ENCODE data around the gene C19orf53.

Gene C19orf53

DNA sequence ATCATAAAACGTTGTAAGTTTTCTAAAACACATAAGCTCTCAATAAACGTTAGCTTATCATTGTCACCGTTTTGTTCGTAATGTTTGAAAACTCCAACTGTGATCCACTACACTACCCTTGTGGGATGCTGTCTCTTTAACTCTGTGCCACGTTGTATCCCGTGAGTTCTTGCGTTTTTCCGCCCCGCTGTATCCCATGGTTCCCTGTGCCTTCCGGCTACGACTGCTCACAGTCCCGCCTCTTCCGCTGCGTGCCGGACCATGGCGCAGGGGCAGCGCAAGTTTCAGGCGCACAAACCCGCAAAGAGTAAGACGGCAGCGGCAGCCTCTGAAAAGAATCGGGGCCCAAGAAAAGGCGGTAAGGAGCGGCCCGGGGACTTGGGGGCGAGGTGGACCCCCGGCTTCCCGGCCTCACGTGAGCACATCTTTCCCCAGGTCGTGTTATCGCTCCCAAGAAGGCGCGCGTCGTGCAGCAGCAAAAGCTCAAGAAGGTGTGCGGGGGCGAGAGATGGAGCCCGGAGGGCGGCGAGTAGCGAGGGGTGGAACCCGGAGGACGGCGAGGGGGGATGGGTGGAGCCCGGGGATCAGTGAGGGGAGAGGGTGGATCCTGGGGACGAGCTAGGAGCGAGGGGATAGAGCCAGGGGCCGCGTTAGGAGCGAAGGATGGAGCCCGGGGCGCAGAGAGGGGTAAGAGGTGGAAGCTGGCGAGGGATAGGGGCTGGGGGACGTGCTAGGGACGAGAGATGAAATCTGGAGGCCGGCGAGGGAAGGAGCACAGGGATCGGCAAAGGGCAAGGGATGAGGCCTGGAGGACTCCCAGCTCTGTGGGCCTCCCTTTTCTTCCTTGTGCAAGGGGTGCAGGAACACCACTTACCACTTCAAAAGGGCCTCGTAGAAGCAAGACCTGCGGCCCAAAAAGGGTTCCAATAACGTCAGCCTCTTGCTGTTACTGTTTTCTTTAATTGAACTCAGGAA, at the start of gene C19orf53:
C19orf53 (plus strand) TSS at position 240 of the 975 bp plus-strand sequence; CDS start at position 262, 22 bp downstream.
- Histone ChIP-seq H3K9me2 (replicated peaks; ENCODE audit: low read depth, low read length) (no peaks in the 10 kb centered on the region), H3K27me3 (ENCODE audit: insufficient read depth, low read length, poor library complexity, severe bottlenecking) (peaks cover 4% of the 10 kb centered on the region), H3F3A (ENCODE audit: low read depth) (no peaks in the 10 kb centered on the region), H3K4me1 (ENCODE audit: insufficient read depth, low read length, poor library complexity, severe bottlenecking) (peaks cover 9% of the 10 kb centered on the region), H3K36me3 (ENCODE audit: insufficient read depth, low read length) (peaks cover 19% of the 10 kb centered on the region; the same call in 1 of the 2 replicates), H3K9me3 (ENCODE audit: insufficient read depth, low read depth, low read length) (no peaks in the 10 kb centered on the region), H3K4me2 (ENCODE audit: low read depth, low read length, poor library complexity, severe bottlenecking) (peak within 1 kb of the TSS; percentile 87), H3K9ac (ENCODE audit: low read depth, low read length, poor library complexity, severe bottlenecking) (peak within 1 kb of the TSS; percentile 94), H3K4me3 (ENCODE audit: low read length, poor library complexity, severe bottlenecking) (peak within 1 kb of the TSS; percentile 97), H4K20me1 (ENCODE audit: insufficient read depth, low read length, poor library complexity, severe bottlenecking) (peaks cover 21% of the 10 kb centered on the region), H3K79me2 (ENCODE audit: insufficient read depth, low read length) (peaks cover 30% of the 10 kb centered on the region), H2AFZ (ENCODE audit: low read length) (peak within 1 kb of the TSS; percentile 80)
- TF ChIP-seq, protein P1, sequence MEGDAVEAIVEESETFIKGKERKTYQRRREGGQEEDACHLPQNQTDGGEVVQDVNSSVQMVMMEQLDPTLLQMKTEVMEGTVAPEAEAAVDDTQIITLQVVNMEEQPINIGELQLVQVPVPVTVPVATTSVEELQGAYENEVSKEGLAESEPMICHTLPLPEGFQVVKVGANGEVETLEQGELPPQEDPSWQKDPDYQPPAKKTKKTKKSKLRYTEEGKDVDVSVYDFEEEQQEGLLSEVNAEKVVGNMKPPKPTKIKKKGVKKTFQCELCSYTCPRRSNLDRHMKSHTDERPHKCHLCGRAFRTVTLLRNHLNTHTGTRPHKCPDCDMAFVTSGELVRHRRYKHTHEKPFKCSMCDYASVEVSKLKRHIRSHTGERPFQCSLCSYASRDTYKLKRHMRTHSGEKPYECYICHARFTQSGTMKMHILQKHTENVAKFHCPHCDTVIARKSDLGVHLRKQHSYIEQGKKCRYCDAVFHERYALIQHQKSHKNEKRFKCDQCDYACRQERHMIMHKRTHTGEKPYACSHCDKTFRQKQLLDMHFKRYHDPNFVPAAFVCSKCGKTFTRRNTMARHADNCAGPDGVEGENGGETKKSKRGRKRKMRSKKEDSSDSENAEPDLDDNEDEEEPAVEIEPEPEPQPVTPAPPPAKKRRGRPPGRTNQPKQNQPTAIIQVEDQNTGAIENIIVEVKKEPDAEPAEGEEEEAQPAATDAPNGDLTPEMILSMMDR (conservative IDR thresholded peaks at IDR 0.05; ENCODE audit: low read length) = no peak
- no peak for TF ChIP-seq EZH2phosphoT487 (IDR thresholded peaks at IDR 0.05; ENCODE audit: borderline replicate concordance)

DNA sequence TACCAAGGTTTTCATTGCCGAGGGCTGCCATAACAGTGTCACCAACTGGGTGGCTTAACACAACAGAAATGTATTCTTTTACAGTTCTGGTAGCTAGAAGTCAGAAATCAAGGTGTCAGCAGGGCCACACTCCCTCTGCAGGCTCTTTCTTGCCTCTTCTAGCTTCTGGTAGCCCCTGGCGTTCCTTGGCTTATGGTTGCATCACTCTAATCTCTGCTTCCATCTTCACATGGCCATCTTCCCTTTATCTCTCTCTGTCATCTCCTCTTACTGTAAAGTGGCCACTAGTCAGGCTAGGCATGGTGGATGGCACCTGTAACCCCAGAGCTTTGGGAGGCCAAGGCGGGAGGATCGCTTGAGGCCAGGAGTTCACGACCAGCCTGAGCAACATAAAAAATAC, 47.9 kb upstream of the C19orf53 start:
- Histone ChIP-seq H3K9ac (ENCODE audit: low read depth, low read length, poor library complexity, severe bottlenecking) (no peak overlapping the region), H3K9me2 (replicated peaks; ENCODE audit: low read depth, low read length) (no peaks in the 10 kb centered on the region), H3K9me3 (ENCODE audit: insufficient read depth, low read depth, low read length) (no peaks in the 10 kb centered on the region), H3K27me3 (ENCODE audit: insufficient read depth, low read length, poor library complexity, severe bottlenecking) (no peaks in the 10 kb centered on the region), H3K4me1 (ENCODE audit: insufficient read depth, low read length, poor library complexity, severe bottlenecking) (peaks cover 3% of the 10 kb centered on the region), H3K4me3 (ENCODE audit: low read length, poor library complexity, severe bottlenecking) (no peak overlapping the region), H3K79me2 (ENCODE audit: insufficient read depth, low read length) (no peaks in the 10 kb centered on the region), H3F3A (ENCODE audit: low read depth) (no peaks in the 10 kb centered on the region), H2AFZ (ENCODE audit: low read length) (no peak overlapping the region), H3K4me2 (ENCODE audit: low read depth, low read length, poor library complexity, severe bottlenecking) (no peak overlapping the region), H4K20me1 (ENCODE audit: insufficient read depth, low read length, poor library complexity, severe bottlenecking) (no peaks in the 10 kb centered on the region), H3K36me3 (ENCODE audit: insufficient read depth, low read length) (no peaks in the 10 kb centered on the region)
- TF ChIP-seq EZH2phosphoT487 (IDR thresholded peaks at IDR 0.05; ENCODE audit: borderline replicate concordance) = no peak
- TF ChIP-seq, protein P1 (conservative IDR thresholded peaks at IDR 0.05; ENCODE audit: low read length) = no peak

DNA sequence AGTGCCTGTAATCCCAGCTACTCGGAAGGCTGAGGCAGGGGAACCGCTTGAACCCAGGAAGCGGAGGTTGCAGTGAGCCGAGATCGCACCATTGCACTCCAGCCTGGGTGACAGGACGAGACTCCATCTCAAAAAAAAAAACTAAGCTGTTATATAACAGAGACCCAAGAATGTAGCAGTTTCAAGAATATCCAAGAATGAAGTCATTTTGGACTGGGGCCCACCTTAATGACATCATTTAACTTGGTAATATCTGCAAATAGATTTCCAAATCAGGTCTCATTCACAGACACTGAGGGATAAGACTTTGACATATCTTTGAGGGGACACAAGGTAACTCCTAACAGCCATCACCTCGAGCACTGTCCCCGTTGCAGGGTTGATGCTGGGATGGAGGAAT, 46.5 kb upstream of the C19orf53 start:
- H4K20me1 ChIP-seq (ENCODE audit: insufficient read depth, low read length, poor library complexity, severe bottlenecking) = no peaks in the 10 kb centered on the region
- H3K4me1 ChIP-seq (ENCODE audit: insufficient read depth, low read length, poor library complexity, severe bottlenecking) = peaks cover 11% of the 10 kb centered on the region
- H3K4me2 ChIP-seq (ENCODE audit: low read depth, low read length, poor library complexity, severe bottlenecking) = no peak overlapping the region
- H3K9me2 ChIP-seq (replicated peaks; ENCODE audit: low read depth, low read length) = no peaks in the 10 kb centered on the region
- no peak overlapping the region for H3K9ac ChIP-seq (ENCODE audit: low read depth, low read length, poor library complexity, severe bottlenecking)
- H3K27me3 ChIP-seq (ENCODE audit: insufficient read depth, low read length, poor library complexity, severe bottlenecking) = no peaks in the 10 kb centered on the region
- no peaks in the 10 kb centered on the region for H3K9me3 ChIP-seq (ENCODE audit: insufficient read depth, low read depth, low read length)
- H3K36me3 ChIP-seq (ENCODE audit: insufficient read depth, low read length) = no peaks in the 10 kb centered on the region
- no peak overlapping the region for H3K4me3 ChIP-seq (ENCODE audit: low read length, poor library complexity, severe bottlenecking)
- H3K79me2 ChIP-seq (ENCODE audit: insufficient read depth, low read length) = no peaks in the 10 kb centered on the region
- no peaks in the 10 kb centered on the region for H3F3A ChIP-seq (ENCODE audit: low read depth)
- no peak for TF ChIP-seq EZH2phosphoT487 (IDR thresholded peaks at IDR 0.05; ENCODE audit: borderline replicate concordance)
- TF ChIP-seq, protein P1 (conservative IDR thresholded peaks at IDR 0.05; ENCODE audit: low read length) = no peak
- no peak overlapping the region for H2AFZ ChIP-seq (ENCODE audit: low read length)

Data from Loucy (cell line).